HG03460 (cell line): ENCODE results near the gene RASSF5.

Source experiments
- ATAC-seq: cut with Tn5 transposase; IDR thresholded peaks from one replicate; pipeline ENCODE4 v1.9.1; 2021; ENCODE audit not compliant: unreplicated experiment

RASSF5 gene

DNA sequence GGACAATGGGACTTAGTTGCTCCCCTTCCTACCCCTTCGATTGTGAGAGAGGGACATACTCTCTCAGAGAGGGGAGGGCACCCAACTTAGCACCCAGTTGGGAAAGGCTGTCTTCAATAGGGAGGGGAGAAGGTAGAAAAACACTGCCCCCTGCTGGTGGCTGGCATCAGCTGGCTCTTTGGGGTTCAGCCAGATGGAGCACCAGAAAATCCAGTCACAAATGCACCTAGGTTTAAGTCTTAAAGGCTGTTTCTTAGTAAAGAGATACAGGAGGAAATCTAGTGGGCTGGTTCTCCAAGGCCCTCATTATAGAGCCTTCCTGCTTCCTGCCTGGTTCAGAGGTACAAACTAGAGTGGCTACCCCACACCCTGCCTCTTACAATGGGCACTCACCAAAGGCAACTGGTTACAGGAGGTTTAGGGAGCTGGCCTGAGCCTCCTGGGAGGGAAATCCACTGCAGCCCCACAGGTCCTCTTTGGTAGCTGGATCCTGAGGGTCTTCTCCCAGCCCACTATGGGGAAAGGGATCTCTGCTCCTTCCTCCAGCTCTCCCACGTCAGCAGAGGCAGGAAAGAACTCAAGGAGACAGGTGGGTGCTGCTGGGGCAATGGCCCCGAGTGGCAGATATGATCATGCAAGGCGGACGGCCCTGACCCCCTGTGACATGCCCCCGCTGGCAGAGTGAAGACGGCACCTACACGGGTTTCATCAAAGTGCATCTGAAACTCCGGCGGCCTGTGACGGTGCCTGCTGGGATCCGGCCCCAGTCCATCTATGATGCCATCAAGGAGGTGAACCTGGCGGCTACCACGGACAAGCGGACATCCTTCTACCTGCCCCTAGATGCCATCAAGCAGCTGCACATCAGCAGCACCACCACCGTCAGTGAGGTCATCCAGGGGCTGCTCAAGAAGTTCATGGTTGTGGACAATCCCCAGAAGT lies 76.6 kb downstream of the RASSF5 start:
- ATAC-seq: no peak

GRCh38 chr1:206584683-206585082 lies 77.4 kb downstream of the RASSF5 start:
- no peak for ATAC-seq

DNA sequence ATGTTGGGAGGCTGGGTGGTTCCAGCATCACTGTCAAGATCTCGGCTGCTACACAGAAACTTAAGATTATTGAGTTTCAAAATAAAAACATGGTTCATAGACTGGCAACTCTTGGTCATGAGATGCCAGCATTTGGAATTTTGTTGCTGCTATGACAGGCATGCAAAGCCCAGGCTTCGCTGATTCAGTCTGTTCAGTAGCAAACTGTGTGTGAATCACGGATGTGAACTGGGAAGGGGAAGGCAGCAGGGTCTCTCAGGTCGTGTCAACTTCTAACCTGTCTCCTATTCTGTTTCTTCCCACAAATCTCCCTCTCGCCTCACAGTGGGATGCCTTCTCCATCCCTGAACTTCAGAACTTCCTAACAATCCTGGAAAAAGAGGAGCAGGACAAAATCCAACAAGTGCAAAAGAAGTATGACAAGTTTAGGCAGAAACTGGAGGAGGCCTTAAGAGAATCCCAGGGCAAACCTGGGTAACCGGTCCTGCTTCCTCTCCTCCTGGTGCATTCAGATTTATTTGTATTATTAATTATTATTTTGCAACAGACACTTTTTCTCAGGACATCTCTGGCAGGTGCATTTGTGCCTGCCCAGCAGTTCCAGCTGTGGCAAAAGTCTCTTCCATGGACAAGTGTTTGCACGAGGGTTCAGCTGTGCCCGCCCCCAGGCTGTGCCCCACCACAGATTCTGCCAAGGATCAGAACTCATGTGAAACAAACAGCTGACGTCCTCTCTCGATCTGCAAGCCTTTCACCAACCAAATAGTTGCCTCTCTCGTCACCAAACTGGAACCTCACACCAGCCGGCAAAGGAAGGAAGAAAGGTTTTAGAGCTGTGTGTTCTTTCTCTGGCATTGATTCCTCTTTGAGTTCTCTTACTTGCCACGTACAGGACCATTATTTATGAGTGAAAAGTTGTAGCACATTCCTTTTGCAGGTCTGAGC lies 79.4 kb downstream of the RASSF5 start:
- no peak for ATAC-seq

DNA sequence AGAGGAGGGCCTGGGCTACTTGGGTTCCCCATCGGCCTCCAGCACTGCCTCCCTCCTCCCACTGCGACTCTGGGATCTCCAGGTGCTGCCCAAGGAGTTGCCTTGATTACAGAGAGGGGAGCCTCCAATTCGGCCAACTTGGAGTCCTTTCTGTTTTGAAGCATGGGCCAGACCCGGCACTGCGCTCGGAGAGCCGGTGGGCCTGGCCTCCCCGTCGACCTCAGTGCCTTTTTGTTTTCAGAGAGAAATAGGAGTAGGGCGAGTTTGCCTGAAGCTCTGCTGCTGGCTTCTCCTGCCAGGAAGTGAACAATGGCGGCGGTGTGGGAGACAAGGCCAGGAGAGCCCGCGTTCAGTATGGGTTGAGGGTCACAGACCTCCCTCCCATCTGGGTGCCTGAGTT lies 80.6 kb downstream of the RASSF5 start:
- no peak for ATAC-seq

- no peak for ATAC-seq
Observed at GRCh38 chr1:206588492-206588891, 81.2 kb downstream of the RASSF5 start.

- ATAC-seq: no peak
Observed at GRCh38 chr1:206589206-206589605, 81.9 kb downstream of the RASSF5 start.

DNA sequence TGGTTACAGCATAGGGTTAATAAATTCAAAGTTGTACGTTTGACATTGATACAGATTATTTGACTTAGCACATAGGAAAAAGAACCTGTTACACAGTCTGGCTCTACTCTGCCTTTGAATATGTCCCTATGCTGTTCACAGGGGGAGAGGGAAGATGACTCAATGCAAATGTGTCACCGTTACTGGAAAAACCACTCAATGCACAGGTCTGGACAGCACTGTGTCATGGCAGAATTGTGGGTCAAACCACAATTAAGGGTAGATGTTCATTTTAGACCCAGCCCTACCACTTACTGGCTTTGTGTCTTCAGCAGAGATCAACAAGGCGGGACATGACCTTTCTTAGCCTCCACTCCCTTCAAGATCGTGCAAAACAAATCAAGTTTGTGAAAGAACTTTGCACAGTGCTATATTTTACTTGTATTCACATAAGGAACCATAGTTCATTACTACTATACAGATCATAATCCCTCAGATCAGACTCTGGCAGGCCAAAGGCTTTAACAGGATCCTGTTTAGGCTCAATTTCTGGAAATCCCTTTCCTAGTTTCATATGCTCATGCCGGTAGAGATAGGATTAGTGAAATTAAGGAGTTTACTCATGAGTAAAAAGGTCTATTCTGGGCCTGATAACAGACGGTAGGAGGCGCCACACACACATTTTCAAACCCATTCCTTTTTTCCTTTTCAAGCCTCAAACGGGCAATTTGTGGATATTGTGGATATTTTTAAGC lies 82.9 kb downstream of the RASSF5 start:
- ATAC-seq: no peak

- no peak for ATAC-seq
Observed at GRCh38 chr1:206591226-206591625, 83.9 kb downstream of the RASSF5 start.

DNA sequence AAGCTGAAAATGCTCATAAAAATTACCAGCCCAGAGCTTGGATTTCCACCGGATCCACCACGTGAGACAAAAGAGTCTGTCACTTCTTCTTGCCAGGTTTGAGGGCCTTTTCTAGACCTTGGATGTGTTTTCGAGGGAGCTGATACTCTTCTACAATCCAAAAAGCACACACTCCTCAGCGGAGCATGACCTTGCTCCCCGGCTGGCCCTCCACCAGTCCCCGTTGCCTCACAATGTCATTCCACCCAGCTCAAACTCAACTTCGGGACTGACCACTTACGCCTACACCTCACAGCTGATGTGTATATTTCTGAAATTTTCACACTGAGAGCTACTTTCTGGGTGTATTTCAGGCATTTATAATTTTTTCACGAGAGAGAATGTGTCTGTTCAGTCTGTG lies 84.4 kb downstream of the RASSF5 start:
- ATAC-seq: no peak

- no peak for ATAC-seq
Observed at GRCh38 chr1:206593351-206593925, 86.1 kb downstream of the RASSF5 start.

- ATAC-seq: no peak
Observed at GRCh38 chr1:206595581-206596318, 88.4 kb downstream of the RASSF5 start.

DNA sequence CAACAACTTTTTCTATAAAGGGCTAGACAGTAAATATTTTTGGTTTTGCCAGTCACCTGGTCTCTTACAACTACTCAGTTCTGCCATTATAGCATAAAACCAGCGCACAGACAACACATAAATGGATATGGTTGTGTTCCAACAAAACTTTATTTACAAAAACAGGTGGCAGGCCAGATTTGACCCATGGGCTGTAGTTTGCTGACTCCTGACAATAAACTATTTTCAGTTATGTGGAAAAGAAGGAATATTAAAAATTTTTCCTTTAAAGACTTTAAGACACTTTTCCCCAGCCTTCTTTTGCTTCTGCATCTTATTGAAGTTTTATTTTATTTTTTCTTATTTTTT lies 89.0 kb downstream of the RASSF5 start:
- ATAC-seq: no peak

- ATAC-seq: no peak
Observed at GRCh38 chr1:206600527-206600926, 93.2 kb downstream of the RASSF5 start.

DNA sequence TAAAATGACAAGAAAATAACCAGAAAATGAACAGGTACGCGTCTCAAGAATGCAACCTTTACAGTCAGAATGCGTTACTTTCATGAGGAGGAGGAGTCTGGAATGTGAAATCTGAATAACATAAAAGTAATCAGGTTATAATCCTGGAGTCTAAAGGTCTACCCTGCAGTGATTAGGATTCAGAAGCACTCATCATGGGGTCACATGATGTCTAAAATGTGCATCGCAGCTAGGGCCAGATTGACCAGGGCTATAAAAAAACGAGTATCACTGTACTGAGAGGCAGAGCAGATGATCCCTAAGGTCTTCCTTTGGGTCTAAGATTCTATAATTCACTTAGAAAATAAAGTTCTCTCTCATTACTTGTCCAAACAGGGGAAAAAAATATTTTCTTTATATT lies 97.5 kb downstream of the RASSF5 start:
- ATAC-seq: no peak

DNA sequence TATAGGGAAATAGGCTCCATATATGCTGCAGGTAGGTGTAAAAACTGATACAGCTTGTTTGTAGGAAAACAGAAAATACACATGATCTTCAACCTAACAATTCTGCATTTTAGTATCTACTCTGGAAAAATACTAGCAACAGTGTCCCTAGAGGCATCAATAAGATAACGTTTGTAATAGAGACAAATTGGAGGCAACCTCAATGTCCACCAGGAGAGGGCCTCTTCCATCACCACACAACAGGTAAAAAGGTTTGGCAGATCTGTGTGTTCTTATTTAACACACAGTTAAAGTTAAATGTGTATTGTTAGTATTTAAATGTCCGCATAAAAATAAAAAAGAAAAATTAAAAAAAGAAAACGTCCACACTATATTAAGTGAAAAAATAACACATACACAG lies 99.5 kb downstream of the RASSF5 start:
- no peak for ATAC-seq

DNA sequence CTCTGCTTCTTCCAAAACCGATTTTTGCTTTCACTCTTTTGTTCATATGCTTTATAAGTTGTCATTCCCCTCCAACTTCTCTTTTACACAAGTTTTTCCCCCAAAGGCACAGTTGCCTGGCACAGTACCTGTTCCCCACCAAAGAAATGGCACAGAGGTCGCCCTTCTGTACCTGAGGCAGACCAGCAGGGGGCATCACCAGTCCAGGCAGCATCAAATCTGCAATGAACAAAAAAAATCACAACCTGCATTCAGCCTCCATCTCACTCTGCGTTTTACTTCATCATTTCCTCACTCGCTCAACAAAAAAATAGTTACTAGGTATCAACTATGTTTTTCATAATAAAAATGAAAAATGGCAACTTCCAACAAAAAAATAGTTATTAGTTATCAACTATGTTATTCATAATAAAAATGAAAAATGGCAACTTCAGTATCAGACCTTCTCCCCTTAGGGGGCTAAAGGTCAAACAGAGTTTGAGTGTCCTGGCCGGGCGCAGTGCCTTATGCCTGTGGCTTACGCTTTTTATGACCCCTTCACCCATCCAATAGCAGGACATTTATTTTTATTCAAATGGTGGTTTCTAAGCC lies 100.9 kb downstream of the RASSF5 start:
- no peak for ATAC-seq

- no peak for ATAC-seq
Observed at GRCh38 chr1:206609229-206609991, 102.1 kb downstream of the RASSF5 start.

GRCh38 chr1:206612129-206612876 lies 105.0 kb downstream of the RASSF5 start, which contains the start of gene EIF2D:
Gene EIF2D, minus strand, starts transcription at chr1:206612465. Its CDS starts 123 bp downstream, at chr1:206612342.
- ATAC-seq: peak; percentile 86
